Suppressor macrophage treated with lipopolysaccharide for 4 hours (primary cell): ENCODE measurements around the gene MYL6B.

ENCODE experiments used
- DNase-seq: peaks from one replicate; pipeline ENCODE4 v3.0.0-alpha.2; 2020

MYL6B gene

DNA sequence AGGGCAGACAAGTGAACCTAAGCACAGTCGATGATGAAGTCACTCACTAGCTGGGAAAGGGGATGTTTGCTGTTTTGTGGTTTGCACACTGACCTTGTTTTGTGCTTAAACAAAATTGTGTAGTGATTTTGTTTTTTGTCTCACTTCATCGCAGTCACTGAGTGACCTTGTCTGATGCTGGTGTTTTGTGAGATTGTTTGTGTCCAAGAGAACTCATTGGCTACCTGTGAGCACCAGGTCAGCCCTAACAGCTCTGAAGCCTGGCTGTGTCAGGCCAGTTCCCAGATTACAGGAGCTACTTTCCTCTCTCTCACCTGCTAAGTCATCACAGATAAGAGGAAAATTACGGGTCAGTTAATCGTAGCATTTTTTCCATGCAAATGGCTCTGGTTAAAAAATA lies 28.3 kb upstream of the MYL6B start:
- no peak for DNase-seq

- no peak for DNase-seq
Observed at GRCh38 chr12:56126732-56127239, 25.6 kb upstream of the MYL6B start.

- no peak for DNase-seq
Observed at GRCh38 chr12:56127485-56127887, 24.9 kb upstream of the MYL6B start.

DNA sequence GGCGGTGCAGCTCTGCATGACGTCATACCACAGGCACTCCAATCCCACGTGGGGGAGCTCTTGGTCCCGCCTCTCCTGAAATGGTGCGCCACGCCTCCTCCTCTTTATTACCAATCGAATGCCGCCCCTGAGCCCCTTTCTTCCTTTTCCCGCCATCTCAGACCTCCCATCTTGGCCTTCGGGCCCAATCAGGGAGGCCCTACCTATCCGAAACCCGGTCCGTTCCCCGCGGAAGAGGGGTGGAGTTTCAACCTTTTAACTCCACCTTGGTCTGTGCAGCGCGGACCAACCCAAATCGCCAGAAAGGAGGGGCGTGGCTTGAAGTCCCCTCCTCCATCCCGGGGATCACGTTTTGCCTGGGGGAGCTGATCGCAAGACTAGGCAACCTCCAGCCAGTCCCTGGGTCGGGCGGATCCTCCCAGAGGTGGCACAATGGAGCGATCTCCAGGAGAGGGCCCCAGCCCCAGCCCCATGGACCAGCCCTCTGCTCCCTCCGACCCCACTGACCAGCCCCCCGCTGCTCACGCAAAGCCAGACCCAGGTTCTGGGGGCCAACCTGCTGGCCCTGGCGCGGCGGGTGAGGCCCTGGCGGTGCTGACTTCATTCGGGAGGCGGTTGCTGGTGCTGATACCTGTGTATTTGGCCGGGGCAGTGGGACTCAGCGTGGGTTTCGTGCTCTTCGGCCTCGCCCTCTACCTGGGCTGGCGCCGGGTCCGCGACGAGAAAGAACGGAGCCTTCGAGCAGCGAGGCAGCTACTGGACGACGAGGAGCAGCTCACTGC lies 24.3 kb upstream of the MYL6B start, which contains the start of gene ESYT1:
Gene ESYT1, plus strand, starts transcription at position 380 of the 782 bp plus-strand sequence. Its CDS starts 53 bp downstream, at position 433.
- DNase-seq: peak; percentile 99

DNA sequence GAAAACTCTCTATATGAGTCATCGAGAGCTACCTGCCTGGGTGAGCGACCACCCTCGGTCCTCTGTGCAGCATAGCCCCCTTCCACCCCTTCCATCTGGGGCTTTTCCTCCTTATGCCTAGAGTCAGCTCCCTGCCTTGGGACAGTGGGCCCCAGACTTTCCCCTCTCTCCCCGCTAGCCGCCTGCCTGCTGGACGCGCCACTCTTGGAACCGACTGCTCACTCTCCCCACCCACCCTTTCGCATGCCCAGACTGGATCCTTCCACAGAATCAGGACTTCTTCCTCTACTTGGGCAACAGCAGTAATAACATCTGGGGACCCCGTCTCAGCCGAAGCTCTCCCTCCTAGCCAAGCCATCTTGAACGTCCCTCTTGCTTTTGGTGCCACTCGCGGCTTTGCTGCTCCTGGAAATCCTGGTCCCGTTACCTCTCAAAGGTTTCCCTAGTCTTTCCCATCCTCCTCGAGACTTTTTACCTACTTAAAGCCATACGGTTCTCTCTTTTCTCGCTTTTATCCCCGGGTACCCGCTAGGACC lies 23.6 kb upstream of the MYL6B start:
- DNase-seq: peak; percentile 22

GRCh38 chr12:56129206-56129941 lies 23.0 kb upstream of the MYL6B start:
- peak; percentile 51 for DNase-seq

DNA sequence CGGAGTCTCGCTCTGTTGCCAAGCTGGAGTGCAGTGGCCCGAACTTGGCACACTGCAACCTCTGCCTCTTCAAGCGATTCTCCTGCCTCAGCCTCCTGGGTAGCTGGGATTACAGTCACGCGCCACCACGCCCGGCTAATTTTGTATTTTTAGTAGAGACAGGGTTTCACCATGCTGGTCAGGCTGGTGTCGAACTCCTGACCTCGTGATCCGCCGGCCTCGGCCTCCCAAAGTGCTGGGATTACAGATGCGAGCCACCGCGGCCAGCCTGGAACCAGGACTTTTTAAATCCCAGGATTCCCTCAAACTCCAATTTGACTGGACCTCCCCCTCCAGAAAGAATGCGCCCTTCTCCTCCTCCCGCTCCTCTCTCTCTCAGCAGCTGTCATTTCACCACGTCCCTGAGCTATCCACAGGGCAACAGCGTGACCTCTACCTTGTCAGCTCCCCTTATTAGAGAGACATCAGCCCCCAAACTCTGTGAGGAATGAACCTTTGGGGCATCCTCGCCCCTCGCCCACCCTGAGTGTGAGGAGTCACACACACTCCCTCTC lies 22.4 kb upstream of the MYL6B start:
- DNase-seq: no peak

GRCh38 chr12:56130876-56131275 lies 21.5 kb upstream of the MYL6B start:
- DNase-seq: no peak

DNA sequence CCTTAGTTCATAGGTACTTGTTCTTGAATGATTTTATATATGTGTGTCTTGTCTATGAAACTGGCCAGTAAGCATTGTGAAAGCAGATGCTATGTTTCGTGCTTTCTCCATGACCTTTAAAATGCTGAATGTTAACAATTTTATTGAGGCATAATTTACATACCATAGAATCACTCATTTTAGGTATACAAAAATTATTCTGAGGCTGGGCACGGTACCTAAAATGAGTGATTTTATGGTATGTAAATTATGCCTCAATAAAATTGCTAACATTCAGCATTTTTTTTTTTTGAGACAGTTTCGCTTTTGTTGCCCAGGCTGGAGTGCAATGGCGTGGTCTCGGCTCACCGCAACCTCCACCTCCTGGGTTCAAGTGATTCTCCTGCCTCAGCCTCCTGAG lies 17.5 kb upstream of the MYL6B start:
- no peak for DNase-seq

DNA sequence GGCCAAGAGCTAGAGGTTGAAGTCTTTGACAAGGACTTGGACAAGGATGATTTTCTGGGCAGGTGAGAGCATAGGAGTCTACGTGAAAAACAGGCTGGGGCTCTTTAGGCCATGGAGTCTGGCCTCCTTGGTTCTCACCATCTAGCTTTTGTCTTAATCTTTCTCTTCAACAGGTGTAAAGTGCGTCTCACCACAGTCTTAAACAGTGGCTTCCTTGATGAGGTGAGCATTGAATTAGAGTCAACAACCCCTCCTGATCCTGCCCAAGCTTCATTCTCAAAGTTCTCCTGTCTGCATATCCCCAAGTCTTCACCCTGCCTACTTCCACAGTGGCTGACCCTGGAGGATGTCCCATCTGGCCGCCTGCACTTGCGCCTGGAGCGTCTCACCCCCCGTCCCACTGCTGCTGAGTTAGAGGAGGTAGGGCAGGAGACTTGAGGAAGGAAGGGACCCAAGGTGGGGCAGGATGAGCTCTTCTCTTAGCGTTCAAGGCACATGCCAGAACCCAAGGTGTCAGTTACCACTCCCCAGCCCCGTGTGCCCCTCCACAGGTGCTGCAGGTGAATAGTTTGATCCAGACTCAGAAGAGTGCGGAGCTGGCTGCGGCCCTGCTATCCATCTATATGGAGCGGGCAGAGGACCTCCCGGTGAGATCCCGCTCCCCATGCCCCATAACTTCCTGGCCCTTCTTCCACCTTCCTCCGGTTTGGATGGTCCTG lies 14.4 kb upstream of the MYL6B start:
- DNase-seq: no peak

- peak; percentile 51 for DNase-seq
Observed at GRCh38 chr12:56141946-56142784, 10.2 kb upstream of the MYL6B start.

GRCh38 chr12:56143217-56143616 lies 9.2 kb upstream of the MYL6B start:
- no peak for DNase-seq

DNA sequence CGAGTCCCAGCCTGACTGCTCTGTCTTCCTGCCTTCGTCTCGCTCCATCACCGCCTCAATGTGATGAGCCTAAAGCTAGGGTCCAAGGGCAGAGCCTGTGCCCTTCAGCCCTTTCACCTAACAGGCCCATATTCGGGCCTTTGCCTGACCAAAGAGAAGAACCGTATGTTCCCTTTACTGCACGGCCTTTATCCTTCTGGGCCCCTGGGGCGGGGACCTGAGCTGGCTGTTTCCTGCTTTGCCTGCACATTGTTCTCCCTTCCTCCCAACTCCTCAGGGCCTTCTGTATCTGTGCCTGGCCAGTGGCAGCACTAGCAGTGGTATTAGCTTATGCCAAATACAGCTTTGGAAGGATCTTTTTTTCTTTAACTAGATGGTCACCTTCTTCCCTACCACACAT lies 8.5 kb upstream of the MYL6B start:
- DNase-seq: no peak

DNA sequence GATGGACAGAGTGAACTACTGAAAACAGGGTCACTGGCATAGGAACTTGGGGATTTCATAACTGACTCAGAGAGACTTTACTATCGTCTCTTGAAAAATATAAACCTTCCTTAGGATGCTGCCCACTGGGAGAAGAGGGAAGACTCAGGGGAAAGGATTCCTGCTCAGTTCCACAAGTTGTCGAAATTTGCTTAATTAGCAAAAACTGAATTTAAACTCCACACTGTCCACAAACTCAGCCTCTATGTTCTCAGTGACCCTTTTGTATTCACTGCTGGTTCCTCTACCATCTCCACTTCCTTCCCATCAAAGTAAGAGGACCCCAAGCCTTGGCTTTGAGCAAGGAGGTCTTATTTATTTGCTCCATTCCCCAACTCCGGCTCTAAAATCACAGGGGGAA lies 7.2 kb upstream of the MYL6B start:
- DNase-seq: no peak

- DNase-seq: no peak
Observed at GRCh38 chr12:56146492-56147460, 5.6 kb upstream of the MYL6B start.

DNA sequence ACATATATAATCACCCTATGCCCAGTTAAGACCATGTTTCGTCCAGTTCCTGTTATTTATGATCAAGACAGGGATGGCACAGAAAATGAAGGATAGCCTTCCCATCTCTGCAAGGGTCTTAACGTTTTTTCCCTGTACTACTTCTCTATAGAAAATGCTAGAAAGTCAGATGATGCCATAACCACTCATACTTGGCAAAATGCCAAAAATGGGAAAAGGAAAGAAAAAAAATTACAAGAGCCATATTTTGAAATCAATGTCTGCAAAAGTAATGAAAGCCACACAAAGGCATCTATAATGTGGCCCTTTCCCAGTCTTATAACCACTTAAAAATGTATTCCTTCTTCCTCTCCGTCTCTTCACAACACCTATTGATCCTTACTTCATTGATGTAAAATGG lies 1.8 kb upstream of the MYL6B start:
- peak; percentile 85 for DNase-seq

- peak; percentile 17 for DNase-seq
Observed at GRCh38 chr12:56151672-56152131, 685 bp upstream of the MYL6B start.

DNA sequence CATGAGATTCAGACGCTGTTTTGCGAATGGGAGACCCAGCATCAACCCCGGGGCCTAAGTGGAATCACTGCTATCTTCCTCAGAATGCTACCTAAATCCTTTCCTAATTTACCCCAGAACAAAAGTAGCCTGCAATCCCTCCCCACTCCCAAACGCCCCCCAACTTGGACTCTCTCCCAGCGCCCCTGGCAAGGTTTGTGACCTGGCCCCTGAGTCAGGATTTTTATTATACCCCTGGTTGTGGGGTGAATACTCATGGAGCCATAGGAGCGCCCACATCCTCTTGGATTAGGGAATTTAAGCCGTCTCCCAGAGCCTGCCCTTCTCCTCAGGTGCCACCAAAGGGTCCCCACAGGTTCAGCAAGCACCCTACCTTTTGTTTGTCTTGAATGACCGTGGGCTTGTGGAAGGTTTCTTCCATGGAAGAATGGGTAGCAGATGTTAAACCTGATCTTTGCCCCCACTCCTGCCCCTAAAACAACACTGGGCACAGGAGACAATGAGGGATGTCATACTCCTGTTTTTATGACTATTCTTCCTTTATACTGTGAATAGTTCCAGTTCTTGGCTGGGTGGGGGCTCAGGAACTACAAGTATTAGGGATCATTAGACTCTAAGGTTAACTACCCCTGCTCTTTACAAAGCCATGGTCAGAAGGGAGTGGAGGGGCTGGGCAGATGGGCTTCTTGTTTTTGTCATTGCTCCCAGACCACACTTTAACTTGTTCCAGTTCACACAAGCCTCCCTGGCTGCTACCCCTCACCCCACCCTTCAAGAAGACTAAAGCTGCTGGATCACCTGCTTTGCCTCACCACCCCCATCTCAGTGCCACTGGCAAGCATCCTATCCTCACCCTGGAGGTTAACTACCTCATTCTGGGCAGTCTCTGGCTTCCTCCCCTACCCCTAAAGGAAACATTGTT lies 630 bp downstream of the MYL6B start:
- no peak for DNase-seq

- no peak for DNase-seq
Observed at GRCh38 chr12:56153678-56154065, 1.3 kb downstream of the MYL6B start.
